HG03442 (cell line): ENCODE measurements around the gene HMGXB3.

Experiments
- ATAC-seq: cut with Tn5 transposase; IDR thresholded peaks from one replicate; pipeline ENCODE4 v1.9.1; 2021; ENCODE audit warnings: mild to moderate bottlenecking, moderate library complexity; ENCODE audit not compliant: unreplicated experiment

The HMGXB3 gene

GRCh38 chr5:149988126-149988525 is 12.4 kb upstream of the HMGXB3 start:
- ATAC-seq = no peak

- ATAC-seq = no peak
Measured at GRCh38 chr5:149990518-149991376, 9.8 kb upstream of the HMGXB3 start.

- no peak for ATAC-seq
Measured at GRCh38 chr5:149993471-149993870, 7.1 kb upstream of the HMGXB3 start.

- ATAC-seq = no peak
Measured at GRCh38 chr5:149995385-149996204, 4.9 kb upstream of the HMGXB3 start.

- ATAC-seq = no peak
Measured at GRCh38 chr5:149996205-149996890, 4.2 kb upstream of the HMGXB3 start.

- no peak for ATAC-seq
Measured at GRCh38 chr5:149998281-149998680, 2.3 kb upstream of the HMGXB3 start.

GRCh38 chr5:149999359-149999758 is 1.2 kb upstream of the HMGXB3 start:
- ATAC-seq = no peak

- ATAC-seq = no peak
Measured at GRCh38 chr5:149999866-150000255, 678 bp upstream of the HMGXB3 start.

- ATAC-seq = peak; percentile 10
Measured at GRCh38 chr5:150000990-150001659, 586 bp downstream of the HMGXB3 start.

GRCh38 chr5:150001660-150002486 is 1.3 kb downstream of the HMGXB3 start:
- ATAC-seq = peak; percentile 50

GRCh38 chr5:150006318-150006717 is 5.8 kb downstream of the HMGXB3 start:
- ATAC-seq = no peak

- ATAC-seq = no peak
Measured at GRCh38 chr5:150007050-150007449, 6.5 kb downstream of the HMGXB3 start.

- no peak for ATAC-seq
Measured at GRCh38 chr5:150009671-150010387, 9.3 kb downstream of the HMGXB3 start.

GRCh38 chr5:150013931-150014330 is 13.4 kb downstream of the HMGXB3 start:
- no peak for ATAC-seq

- ATAC-seq = no peak
Measured at GRCh38 chr5:150014456-150014855, 13.9 kb downstream of the HMGXB3 start.

GRCh38 chr5:150015415-150015814 is 14.9 kb downstream of the HMGXB3 start:
- no peak for ATAC-seq

GRCh38 chr5:150016537-150016936 is 16.0 kb downstream of the HMGXB3 start:
- no peak for ATAC-seq

- ATAC-seq = no peak
Measured at GRCh38 chr5:150017226-150018005, 16.9 kb downstream of the HMGXB3 start.

- no peak for ATAC-seq
Measured at GRCh38 chr5:150020249-150020648, 19.7 kb downstream of the HMGXB3 start.
